Endodermal cell (in vitro differentiated cells): ENCODE results near the gene SLC22A2. TPM values are rescaled to one million over a fixed set of nuclear protein-coding genes. Genes with fewer than 3 reads are reported as not detected.
A peak's percentile ranks its signal among the peaks of the same experiment; 100 is the strongest.

Source experiments
- DNase-seq: peaks from one replicate; pipeline ENCODE4 v3.0.0-alpha.2; 2017
- H3K27ac ChIP-seq: 2 replicates; pipeline ENCODE4 v1.5.1; 2013; ENCODE audit warnings: mild to moderate bottlenecking, low read depth, low read length, moderate library complexity
- H3K27me3 ChIP-seq: 2 replicates; pipeline ENCODE4 v1.6.1; 2013; ENCODE audit warnings: mild to moderate bottlenecking, low read length, moderate library complexity; ENCODE audit not compliant: insufficient read depth, control insufficient read depth, poor library complexity, severe bottlenecking
- H3K36me3 ChIP-seq: 2 replicates; pipeline ENCODE4 v1.7.0; 2013; ENCODE audit warnings: mild to moderate bottlenecking, low read length, moderate library complexity; ENCODE audit not compliant: control insufficient read depth, insufficient read depth
- H3K4me1 ChIP-seq: one replicate; pipeline ENCODE4 v1.7.0; 2013; ENCODE audit warnings: low read length; ENCODE audit not compliant: control insufficient read depth, insufficient read depth
- H3K4me3 ChIP-seq: 2 replicates; pipeline ENCODE4 v1.5.1; 2013; ENCODE audit warnings: mild to moderate bottlenecking, low read length, moderate library complexity
- H3K9ac ChIP-seq: 2 replicates; pipeline ENCODE4 v1.6.1; 2013; ENCODE audit warnings: mild to moderate bottlenecking, low read length, moderate library complexity; ENCODE audit not compliant: poor library complexity, severe bottlenecking; ENCODE audit errors: extremely low read depth
- H3K9me3 ChIP-seq: 2 replicates; pipeline ENCODE4 v1.6.1; 2013; ENCODE audit warnings: mild to moderate bottlenecking, low read length, moderate library complexity; ENCODE audit not compliant: control insufficient read depth
- H3K27ac Mint-ChIP-seq: 2 replicates; pipeline ENCODE4 v1.8.0; 2020; ENCODE audit warnings: mixed read lengths
- H3K27me3 Mint-ChIP-seq: 2 replicates; pipeline ENCODE4 v1.8.0; 2021; ENCODE audit warnings: mild to moderate bottlenecking, mixed read lengths; ENCODE audit not compliant: insufficient read depth
- H3K36me3 Mint-ChIP-seq: 2 replicates; pipeline ENCODE4 v1.8.0; 2020; ENCODE audit warnings: low read depth, mixed read lengths
- H3K4me1 Mint-ChIP-seq: 2 replicates; pipeline ENCODE4 v1.8.0; 2020; ENCODE audit warnings: mixed read lengths
- H3K4me3 Mint-ChIP-seq: 2 replicates; pipeline ENCODE4 v1.8.0; 2020; ENCODE audit warnings: mild to moderate bottlenecking, moderate library complexity, mixed read lengths
- H3K9me3 Mint-ChIP-seq: 2 replicates; pipeline ENCODE4 v1.8.0; 2020; ENCODE audit warnings: mild to moderate bottlenecking, mixed read lengths
- WGBS, 2 experiments: methylation state at CpG; one replicate each; pipeline versions ENCODE4 v1.1.5 to v1.1.7; 2013; ENCODE audit warnings: missing lambda C conversion rate in 2 of 2, mixed read lengths in 1 of 2; ENCODE audit not compliant: insufficient coverage in 1 of 2, insufficient read length in 1 of 2; 5-methylcytosine and 5-hydroxymethylcytosine counted together
- total RNA-seq, 2 donors: library from RNA; stranded (reverse); fragmentation: NEBNext Ultra II Directional in 1 of 2; extraction: Animal tissue kit (Norgen Biotek cat#: 25700) in 1 of 2; gene quantifications; 2 replicates in 1 of 2; 3 replicates in 1 of 2; pipeline ENCODE4 v1.2.1, GENCODE V29; 2021
- TF ChIP-seq, protein P1 (sequence below): fragments of 200-600 bp; sonication (generic); conservative IDR thresholded peaks from 2 replicates; pipeline ENCODE4 v1.5.0; 2021; ENCODE audit warnings: antibody characterized with exemption, mild to moderate bottlenecking

SLC22A2 gene
- total RNA-seq, 2 donors from 2014 or later: 0.64 to 1.00 TPM

DNA sequence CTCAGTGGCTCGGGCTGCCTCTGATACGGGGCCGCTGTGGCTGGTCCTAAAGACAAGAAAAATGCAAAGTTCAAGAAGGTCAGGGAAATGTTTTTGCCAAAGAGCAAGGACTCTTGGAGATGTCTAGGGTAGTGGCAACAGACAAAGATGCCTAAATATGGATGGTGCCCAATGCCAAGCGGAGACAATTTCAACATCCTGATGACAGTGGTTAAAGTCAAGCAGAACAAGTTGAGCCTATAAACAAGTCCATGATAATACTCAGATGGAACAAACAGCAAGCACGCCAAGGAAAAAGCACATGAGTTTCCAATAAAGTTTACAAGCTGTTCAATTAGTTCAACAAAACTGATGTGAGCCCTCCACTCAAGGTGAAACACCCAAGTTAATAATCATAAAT lies 85.9 kb downstream of the SLC22A2 start:
- 93 to 100% methylated on average over 3 to 5 of the region's 5 CpGs for WGBS, 2 experiments
- no peaks in the 10 kb centered on the region for H3K27me3 Mint-ChIP-seq
- TF ChIP-seq, protein P1, sequence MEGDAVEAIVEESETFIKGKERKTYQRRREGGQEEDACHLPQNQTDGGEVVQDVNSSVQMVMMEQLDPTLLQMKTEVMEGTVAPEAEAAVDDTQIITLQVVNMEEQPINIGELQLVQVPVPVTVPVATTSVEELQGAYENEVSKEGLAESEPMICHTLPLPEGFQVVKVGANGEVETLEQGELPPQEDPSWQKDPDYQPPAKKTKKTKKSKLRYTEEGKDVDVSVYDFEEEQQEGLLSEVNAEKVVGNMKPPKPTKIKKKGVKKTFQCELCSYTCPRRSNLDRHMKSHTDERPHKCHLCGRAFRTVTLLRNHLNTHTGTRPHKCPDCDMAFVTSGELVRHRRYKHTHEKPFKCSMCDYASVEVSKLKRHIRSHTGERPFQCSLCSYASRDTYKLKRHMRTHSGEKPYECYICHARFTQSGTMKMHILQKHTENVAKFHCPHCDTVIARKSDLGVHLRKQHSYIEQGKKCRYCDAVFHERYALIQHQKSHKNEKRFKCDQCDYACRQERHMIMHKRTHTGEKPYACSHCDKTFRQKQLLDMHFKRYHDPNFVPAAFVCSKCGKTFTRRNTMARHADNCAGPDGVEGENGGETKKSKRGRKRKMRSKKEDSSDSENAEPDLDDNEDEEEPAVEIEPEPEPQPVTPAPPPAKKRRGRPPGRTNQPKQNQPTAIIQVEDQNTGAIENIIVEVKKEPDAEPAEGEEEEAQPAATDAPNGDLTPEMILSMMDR: no peak
- H3K27ac ChIP-seq: no peak overlapping the region
- H3K36me3 ChIP-seq: no peaks in the 10 kb centered on the region
- H3K4me1 ChIP-seq: peaks cover 6% of the 10 kb centered on the region
- H3K4me3 ChIP-seq: no peak overlapping the region
- no peak overlapping the region for H3K27ac Mint-ChIP-seq
- no peaks in the 10 kb centered on the region for H3K9me3 ChIP-seq
- H3K4me3 Mint-ChIP-seq: no peak overlapping the region
- peaks cover 15% of the 10 kb centered on the region for H3K4me1 Mint-ChIP-seq
- H3K27me3 ChIP-seq: no peaks in the 10 kb centered on the region
- no peak overlapping the region for H3K9ac ChIP-seq
- H3K9me3 Mint-ChIP-seq: no peaks in the 10 kb centered on the region
- DNase-seq: no peak
- no peaks in the 10 kb centered on the region for H3K36me3 Mint-ChIP-seq

DNA sequence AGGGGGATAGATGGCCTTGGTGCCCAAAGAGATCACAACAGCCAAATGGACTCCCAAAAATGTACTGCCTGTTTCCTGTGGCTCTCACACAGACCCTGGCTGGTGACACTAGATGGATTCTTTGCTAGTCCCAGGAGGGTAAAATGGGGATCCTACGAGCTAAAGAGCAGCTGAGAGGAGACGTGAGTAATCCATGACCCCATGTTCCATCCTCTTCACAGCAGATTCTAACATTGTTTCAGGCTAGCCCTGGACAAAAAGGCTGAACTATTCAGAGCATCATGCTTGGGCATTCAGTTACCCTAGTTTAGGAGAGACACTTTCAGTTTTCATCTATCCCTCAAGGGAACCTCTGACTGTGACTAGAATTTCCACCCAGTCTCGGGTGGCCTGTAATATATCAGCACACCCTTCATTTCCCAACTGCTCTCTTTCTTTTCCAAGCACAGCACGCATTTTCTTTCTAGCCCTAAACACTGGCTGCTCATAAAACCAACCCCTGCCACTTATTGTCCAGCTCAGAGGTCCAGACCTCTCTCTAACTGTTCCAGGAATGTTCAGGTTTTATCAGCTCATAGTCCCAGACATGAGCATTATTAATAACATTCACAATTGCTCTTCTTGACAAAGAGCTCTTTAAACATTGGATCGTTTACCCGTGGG lies 88.5 kb downstream of the SLC22A2 start:
- TF ChIP-seq, protein P1: no peak
- Histone ChIP-seq H3K9me3 (no peaks in the 10 kb centered on the region), H3K27ac (no peak overlapping the region), H3K4me3 (no peak overlapping the region), H3K4me1 (peaks cover 4% of the 10 kb centered on the region), H3K36me3 (no peaks in the 10 kb centered on the region), H3K9ac (no peak overlapping the region), H3K27me3 (no peaks in the 10 kb centered on the region)
- WGBS, 2 experiments: 91 to 96% methylated on average over 4 to 6 of the region's 6 CpGs
- no peaks in the 10 kb centered on the region for H3K27me3 Mint-ChIP-seq
- peaks cover 6% of the 10 kb centered on the region for H3K9me3 Mint-ChIP-seq
- no peak for DNase-seq
- H3K4me3 Mint-ChIP-seq: no peak overlapping the region
- H3K4me1 Mint-ChIP-seq: peaks cover 16% of the 10 kb centered on the region
- no peak overlapping the region for H3K27ac Mint-ChIP-seq
- H3K36me3 Mint-ChIP-seq: no peaks in the 10 kb centered on the region

DNA sequence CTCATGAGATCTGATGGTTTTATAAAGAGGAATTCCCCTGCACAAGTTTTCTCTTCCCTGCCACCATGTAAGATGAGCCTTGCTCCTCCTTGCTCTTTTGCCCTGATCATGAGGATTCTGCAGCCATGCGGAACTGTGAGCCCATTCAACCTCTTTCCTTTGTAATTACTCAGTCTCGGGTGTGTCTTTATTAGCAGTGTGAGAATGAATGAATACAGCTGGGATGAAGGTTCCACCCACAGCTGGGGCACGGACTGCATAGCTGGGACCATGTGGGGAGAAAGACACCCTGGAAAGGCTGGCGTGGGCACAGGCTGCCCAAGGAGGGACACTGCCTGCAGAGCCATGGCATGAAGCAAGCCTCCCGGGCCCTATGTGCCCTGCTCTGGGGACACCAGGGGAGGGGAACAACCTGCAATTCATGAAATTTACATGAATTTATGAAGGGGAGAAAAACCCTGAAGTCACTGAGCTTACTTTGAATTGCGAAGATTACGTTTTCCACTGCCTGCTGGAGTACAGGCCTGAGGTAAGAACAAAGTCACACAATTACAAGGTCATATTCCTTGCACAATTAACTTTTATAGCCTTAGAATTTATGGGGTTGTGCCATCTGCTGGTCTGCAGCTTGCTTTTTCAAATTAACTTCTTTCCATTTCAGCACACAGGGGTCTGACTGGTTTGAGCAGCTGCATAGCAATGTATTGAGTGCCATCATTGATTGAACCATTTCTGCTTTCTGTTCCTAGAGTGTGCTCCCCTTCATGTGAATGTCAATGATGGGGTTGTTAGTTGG lies 90.8 kb downstream of the SLC22A2 start:
- Histone ChIP-seq H3K27ac (peak overlapping the region; percentile 13), H3K9me3 (no peaks in the 10 kb centered on the region), H3K36me3 (no peaks in the 10 kb centered on the region), H3K4me3 (no peak overlapping the region), H3K9ac (no peak overlapping the region), H3K4me1 (no peaks in the 10 kb centered on the region), H3K27me3 (no peaks in the 10 kb centered on the region)
- 83 to 90% methylated on average over 2 to 7 of the region's 7 CpGs for WGBS, 2 experiments
- H3K4me1 Mint-ChIP-seq: peaks cover 4% of the 10 kb centered on the region
- H3K27me3 Mint-ChIP-seq: no peaks in the 10 kb centered on the region
- TF ChIP-seq, protein P1: no peak
- peaks cover 11% of the 10 kb centered on the region for H3K9me3 Mint-ChIP-seq
- no peak overlapping the region for H3K27ac Mint-ChIP-seq
- no peaks in the 10 kb centered on the region for H3K36me3 Mint-ChIP-seq
- DNase-seq: no peak
- H3K4me3 Mint-ChIP-seq: no peak overlapping the region

Other genes starting within 250 kb of the SLC22A2 start
- gene SLC22A1, start 137.0 kb downstream of the SLC22A2 start, total RNA-seq: 1 to 10 TPM in 1 of 2 donors, not detected in 1; 1.0 TPM
- gene SLC22A3, start 89.6 kb upstream of the SLC22A2 start, total RNA-seq: 1 to 10 TPM; 3.1 to 7.4 TPM